Gastrocnemius medialis (tissue), 4 donors: Measurements from ENCODE around the gene TXNDC11.

ENCODE experiments used
- POLR2A ChIP-seq, 2 donors: fragments of 450-650 bp; IDR thresholded peaks; one replicate each; pipeline ENCODE4 v1.6.1; 2017; ENCODE audit warnings: antibody characterized with exemption in 2 of 2, mild to moderate bottlenecking in 2 of 2, moderate library complexity in 2 of 2
- TF ChIP-seq, protein P1 (sequence below), 5 experiments: fragments of 450-650 bp in 3 of 5; fragments of 200-600 bp in 2 of 5; sonication (generic) in 2 of 5; IDR thresholded peaks in 4 of 5; conservative IDR thresholded peaks in 1 of 5; 1 replicate in 4 of 5; 2 replicates in 1 of 5; pipeline ENCODE4 v1.5.1; 2016 to 2019; ENCODE audit warnings: antibody characterized with exemption in 5 of 5, mild to moderate bottlenecking in 3 of 5, moderate library complexity in 3 of 5

DNA sequence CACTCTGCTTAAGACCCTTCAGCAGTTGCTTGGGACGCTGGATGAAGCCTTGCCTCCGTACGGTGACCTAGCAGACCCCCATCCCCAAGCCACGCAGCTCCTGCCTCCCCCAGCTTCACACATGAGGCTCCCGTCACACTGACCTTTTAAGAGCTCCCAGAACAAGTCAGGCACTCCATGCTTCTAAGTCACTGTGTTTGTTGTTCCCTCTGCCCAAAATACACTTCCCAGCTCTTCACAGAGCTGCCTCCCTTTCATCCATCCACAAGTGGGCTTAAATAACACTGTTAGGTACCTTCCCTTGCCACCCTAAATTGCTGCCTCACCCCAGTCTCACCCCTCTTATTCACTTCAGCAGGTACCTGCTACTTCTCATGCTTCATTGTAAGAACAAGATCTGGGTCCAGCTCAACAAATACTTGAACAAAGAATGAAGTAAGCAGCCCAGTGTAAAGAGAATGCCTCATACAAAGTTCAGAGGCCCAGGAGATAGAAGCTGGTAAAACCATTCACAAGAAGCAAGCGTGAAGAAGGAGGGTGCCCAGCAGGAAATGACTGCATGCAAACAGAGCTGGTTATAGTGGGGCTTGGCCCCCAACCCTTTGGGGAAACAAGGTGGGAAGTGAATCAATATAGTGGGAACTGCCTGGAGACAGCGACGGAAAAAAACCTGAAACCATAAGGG, 48.6 kb upstream of the TXNDC11 start:
- TF ChIP-seq, protein P1, sequence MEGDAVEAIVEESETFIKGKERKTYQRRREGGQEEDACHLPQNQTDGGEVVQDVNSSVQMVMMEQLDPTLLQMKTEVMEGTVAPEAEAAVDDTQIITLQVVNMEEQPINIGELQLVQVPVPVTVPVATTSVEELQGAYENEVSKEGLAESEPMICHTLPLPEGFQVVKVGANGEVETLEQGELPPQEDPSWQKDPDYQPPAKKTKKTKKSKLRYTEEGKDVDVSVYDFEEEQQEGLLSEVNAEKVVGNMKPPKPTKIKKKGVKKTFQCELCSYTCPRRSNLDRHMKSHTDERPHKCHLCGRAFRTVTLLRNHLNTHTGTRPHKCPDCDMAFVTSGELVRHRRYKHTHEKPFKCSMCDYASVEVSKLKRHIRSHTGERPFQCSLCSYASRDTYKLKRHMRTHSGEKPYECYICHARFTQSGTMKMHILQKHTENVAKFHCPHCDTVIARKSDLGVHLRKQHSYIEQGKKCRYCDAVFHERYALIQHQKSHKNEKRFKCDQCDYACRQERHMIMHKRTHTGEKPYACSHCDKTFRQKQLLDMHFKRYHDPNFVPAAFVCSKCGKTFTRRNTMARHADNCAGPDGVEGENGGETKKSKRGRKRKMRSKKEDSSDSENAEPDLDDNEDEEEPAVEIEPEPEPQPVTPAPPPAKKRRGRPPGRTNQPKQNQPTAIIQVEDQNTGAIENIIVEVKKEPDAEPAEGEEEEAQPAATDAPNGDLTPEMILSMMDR (IDR thresholded peaks at IDR 0.05 in 4 of 5, conservative IDR thresholded peaks at IDR 0.05 in 1 of 5), result no peak
- no peak for TF ChIP-seq POLR2A (IDR thresholded peaks at IDR 0.05)
